Upper lobe of right lung (tissue), 1 donor: ENCODE data around the gene SUCNR1. TPM values are rescaled to one million over a fixed set of nuclear protein-coding genes. Genes with fewer than 3 reads are reported as not detected.
"Not testable (repeated sequence)": the region's sequence is repeated elsewhere in the genome, so short reads cannot be mapped to it uniquely, and the experiment has no call there.

Source experiments
- ATAC-seq: fragments of 200-7000 bp; cut with Tn5 transposase; one replicate; pipeline ENCODE4 v1.9.1; 2020; ENCODE audit warnings: mild to moderate bottlenecking, moderate library complexity
- DNase-seq: peaks from one replicate; pipeline ENCODE4 v3.0.0-alpha.2; 2020
- H3K27ac ChIP-seq: fragments of 200-600 bp; one replicate; pipeline ENCODE4 v1.8.0; 2022
- H3K27me3 ChIP-seq: fragments of 200-600 bp; one replicate; pipeline ENCODE4 v1.8.0; 2022; ENCODE audit warnings: mild to moderate bottlenecking
- H3K36me3 ChIP-seq: fragments of 200-600 bp; one replicate; pipeline ENCODE4 v1.8.0; 2022
- H3K4me1 ChIP-seq: fragments of 200-600 bp; one replicate; pipeline ENCODE4 v1.8.0; 2022
- H3K4me3 ChIP-seq: fragments of 200-600 bp; one replicate; pipeline ENCODE4 v1.8.0; 2022; ENCODE audit warnings: mild to moderate bottlenecking
- H3K9me3 ChIP-seq: fragments of 200-600 bp; one replicate; pipeline ENCODE4 v1.8.0; 2022
- intact Hi-C: fragments of 100-400 bp; cut with DNase I; formaldehyde crosslinking; loops from one replicate; pipeline ENCODE4 v1.11.0; 2022
- total RNA-seq: library from RNA; stranded (reverse); fragmentation: NEBNext Ultra II Directional; extraction: Animal tissue kit (Norgen Biotek cat#: 25700); gene quantifications from one replicate; pipeline ENCODE4 v1.2.1, GENCODE V29; 2021
- TF ChIP-seq, protein P1 (sequence below): fragments of 200-600 bp; IDR thresholded peaks from one replicate; pipeline ENCODE4 v1.8.0; 2022; ENCODE audit warnings: antibody characterized with exemption
- donor health status: DM: no; HTN: yes; CAD: no; lungs with severe emphysema.

Gene SUCNR1
- total RNA-seq, 1 donor from 2014 or later = 2.7 TPM

DNA sequence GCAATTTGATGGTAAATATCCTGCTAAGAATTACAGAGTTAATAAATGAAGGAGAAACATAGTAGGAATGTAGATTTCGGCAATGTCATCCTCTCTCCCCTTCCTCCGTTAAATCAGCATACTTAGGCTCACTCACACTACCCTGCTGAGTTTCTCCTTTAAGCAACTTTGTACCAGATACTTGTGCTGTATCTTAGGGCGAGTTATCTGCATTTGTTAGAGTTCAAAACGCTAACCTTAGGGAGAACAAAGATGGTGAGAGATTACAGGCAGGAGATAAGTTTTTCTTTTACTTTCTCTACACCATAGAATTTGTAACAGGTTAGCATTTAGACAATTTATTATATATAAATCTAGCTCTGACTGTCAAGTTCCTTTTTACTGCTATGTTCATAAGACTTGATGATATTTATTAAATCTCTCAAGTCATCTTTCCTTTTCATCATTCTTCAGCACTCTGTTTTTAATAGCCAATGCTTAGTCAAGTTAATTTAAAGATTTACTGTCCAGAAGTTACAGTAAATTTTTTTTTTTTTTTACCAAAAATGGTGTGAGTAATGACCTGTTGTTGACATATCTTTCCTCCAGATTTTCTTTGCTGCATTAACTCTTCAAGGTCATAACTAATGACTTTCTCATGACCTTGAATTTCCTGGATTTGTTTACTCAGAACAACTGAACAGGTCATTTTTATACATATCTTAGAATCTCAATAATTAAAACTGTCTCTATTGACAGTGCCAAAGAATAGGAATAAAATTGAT is 22.2 kb downstream of the SUCNR1 start:
- no peak for DNase-seq
- TF ChIP-seq, protein P1, sequence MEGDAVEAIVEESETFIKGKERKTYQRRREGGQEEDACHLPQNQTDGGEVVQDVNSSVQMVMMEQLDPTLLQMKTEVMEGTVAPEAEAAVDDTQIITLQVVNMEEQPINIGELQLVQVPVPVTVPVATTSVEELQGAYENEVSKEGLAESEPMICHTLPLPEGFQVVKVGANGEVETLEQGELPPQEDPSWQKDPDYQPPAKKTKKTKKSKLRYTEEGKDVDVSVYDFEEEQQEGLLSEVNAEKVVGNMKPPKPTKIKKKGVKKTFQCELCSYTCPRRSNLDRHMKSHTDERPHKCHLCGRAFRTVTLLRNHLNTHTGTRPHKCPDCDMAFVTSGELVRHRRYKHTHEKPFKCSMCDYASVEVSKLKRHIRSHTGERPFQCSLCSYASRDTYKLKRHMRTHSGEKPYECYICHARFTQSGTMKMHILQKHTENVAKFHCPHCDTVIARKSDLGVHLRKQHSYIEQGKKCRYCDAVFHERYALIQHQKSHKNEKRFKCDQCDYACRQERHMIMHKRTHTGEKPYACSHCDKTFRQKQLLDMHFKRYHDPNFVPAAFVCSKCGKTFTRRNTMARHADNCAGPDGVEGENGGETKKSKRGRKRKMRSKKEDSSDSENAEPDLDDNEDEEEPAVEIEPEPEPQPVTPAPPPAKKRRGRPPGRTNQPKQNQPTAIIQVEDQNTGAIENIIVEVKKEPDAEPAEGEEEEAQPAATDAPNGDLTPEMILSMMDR = no peak
- H3K27ac ChIP-seq = no peak overlapping the region
- intact Hi-C loops = no loop called here
- no peaks in the 10 kb centered on the region for H3K9me3 ChIP-seq
- H3K36me3 ChIP-seq = no peaks in the 10 kb centered on the region
- H3K4me3 ChIP-seq = no peak overlapping the region
- ATAC-seq = no peak
- no peaks in the 10 kb centered on the region for H3K27me3 ChIP-seq
- H3K4me1 ChIP-seq = no peaks in the 10 kb centered on the region

DNA sequence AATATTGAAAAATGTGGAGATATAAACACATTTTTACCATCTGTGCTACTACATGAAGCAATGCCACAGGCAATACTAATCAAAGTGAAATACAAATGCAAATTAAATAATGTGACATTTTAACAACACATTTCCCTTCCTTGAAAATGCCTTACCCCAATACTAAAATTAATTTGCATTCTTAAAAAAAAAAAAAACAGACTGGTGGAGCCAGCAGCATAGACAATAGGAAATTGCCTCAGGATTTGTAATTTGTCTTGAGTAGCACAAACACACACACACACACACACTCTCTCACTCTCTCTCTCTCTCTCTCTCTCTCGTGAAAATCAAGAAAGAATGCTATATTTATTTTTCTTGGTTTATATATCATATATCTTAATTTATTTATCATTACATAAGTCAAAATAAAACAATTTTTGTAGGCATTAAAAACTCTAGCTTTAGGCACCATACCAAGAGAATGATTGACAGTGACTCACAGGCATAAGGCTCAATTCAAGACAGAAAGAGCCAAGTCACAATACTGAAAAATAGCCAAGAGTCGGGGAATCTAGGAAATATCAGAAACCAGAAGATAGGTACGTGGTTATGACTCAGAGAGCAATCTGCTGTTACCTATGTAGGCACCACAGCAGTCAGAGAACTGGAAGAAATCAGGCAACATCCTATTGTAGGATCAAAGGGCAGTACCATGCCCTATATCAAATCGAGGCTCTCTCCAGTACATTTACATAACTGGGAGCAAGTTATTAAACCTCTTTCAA is 23.0 kb downstream of the SUCNR1 start:
- H3K4me3 ChIP-seq = no peak overlapping the region

DNA sequence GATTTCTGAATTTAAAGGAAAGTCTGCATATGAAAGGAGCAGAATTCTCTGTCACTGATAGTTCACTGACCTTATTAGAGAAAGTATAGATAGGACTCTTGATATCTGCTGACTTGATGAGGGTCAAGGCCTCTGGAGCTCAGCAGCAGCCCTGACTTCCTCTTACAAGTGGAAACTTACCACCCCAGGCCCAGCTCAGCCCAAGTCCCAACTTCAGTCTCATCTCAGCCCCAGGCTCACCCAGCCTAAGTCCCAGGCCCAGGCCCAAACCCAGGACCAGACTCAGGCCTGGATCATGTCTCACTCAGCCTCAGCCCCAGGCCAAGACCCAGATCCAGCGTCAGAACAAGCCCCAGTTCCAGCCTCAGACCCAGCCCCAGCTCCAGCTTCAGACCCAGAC is 24.7 kb downstream of the SUCNR1 start:
- H3K36me3 ChIP-seq, H3K27ac ChIP-seq, intact Hi-C loops, H3K4me3 ChIP-seq, H3K4me1 ChIP-seq, DNase-seq, H3K9me3 ChIP-seq, H3K27me3 ChIP-seq: not testable (repeated sequence)
- peak; percentile 57 for ATAC-seq

More for the DNA sequence above, 23.0 kb downstream of the SUCNR1 start:
- no peaks in the 10 kb centered on the region for H3K9me3 ChIP-seq
- DNase-seq = no peak
- H3K36me3 ChIP-seq = no peaks in the 10 kb centered on the region
- intact Hi-C loops = no loop called here
- H3K4me1 ChIP-seq = peaks cover 6% of the 10 kb centered on the region
- no peaks in the 10 kb centered on the region for H3K27me3 ChIP-seq
- TF ChIP-seq, protein P1 = no peak
- H3K27ac ChIP-seq = no peak overlapping the region
- no peak for ATAC-seq

DNA sequence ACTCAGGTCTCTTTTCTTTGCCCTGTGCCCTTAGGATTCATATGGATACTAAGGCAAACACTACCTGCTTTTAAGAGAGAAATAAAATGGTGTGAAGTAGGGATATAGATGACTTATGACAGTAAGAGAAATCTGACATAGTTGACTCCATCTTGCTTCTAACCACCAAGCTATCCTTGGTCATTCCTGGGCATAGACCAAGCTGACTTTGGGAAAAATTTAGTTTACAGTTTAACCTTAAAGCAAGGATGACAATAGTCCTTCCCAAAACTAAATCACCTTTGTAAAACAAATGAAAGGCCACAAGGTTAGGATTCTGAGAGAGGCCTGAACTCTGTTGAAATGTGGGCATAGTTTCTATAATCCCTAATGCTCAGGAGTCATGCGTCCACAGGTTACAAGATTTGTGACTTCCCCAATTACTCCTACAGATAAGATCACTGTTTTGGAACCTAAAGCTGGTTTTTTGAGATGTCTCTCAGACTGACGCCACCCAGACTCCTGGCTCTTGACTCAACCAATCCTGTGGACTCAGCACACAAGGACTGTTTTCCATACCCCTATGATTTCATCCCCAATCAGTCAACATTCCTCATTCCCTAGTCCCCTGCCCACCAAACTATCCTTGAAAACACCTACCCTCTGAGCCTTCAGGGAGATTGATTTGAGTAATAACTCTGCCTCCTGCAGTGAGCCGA is 25.3 kb downstream of the SUCNR1 start:
- ATAC-seq, H3K36me3 ChIP-seq, H3K27ac ChIP-seq, H3K4me1 ChIP-seq, H3K4me3 ChIP-seq, intact Hi-C loops, H3K9me3 ChIP-seq, DNase-seq, H3K27me3 ChIP-seq: not testable (repeated sequence)

DNA sequence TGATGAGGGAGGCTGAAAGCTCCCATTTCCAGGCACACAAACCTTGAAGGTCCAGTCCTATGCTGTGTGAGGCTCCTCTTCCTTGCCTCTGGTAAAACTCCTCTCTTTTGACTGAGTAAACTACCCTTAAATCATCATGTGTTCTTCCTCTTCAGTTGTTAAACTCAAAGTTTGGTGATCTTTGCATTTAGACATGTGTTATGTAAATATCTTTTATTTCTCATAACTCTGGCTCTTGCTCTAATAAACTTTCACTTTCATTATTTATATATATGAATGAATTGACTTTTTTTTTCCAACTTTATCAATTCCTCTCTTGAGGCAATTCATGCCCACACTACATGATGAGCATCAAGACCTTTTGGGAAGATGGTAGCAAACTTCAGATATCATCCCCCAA is 26.6 kb downstream of the SUCNR1 start:
- H3K4me3 ChIP-seq = no peak overlapping the region
- DNase-seq (no peak), ATAC-seq (no peak)
- peaks cover 9% of the 10 kb centered on the region for H3K4me1 ChIP-seq
- H3K36me3 ChIP-seq = no peaks in the 10 kb centered on the region
- intact Hi-C loops = no loop called here
- no peaks in the 10 kb centered on the region for H3K9me3 ChIP-seq
- TF ChIP-seq, protein P1 = no peak
- no peaks in the 10 kb centered on the region for H3K27me3 ChIP-seq
- H3K27ac ChIP-seq = no peak overlapping the region

DNA sequence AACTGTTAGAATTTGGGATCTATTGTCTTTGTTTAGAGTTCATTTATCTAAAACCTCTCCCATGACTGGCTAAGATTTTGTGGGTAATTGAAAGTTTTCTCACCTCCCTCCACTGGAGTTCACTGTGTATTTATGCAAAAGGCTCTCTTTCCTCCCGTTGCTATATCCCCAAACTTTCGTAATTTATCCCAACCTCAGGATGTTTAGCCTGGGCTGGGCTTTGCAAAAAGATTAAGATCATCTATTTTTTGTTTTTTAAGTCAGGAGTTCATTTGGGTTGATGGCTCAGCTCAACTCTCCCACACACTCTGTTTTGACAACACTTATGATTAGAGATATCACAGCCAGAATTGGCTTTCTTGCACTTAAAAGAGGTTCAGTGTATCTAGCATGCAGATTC is 27.0 kb downstream of the SUCNR1 start:
- H3K4me3 ChIP-seq = no peak overlapping the region
- TF ChIP-seq, protein P1 = no peak
- H3K27ac ChIP-seq = no peak overlapping the region
- no peaks in the 10 kb centered on the region for H3K36me3 ChIP-seq
- H3K27me3 ChIP-seq = no peaks in the 10 kb centered on the region
- peaks cover 9% of the 10 kb centered on the region for H3K4me1 ChIP-seq
- DNase-seq (no peak), ATAC-seq (no peak)
- H3K9me3 ChIP-seq = no peaks in the 10 kb centered on the region
- intact Hi-C loops = no loop called here
